ENCODE results near the gene MTMR12. TPM values are rescaled to one million over a fixed set of nuclear protein-coding genes. Genes with fewer than 3 reads are reported as not detected.

MTMR12 gene
- total and polyA plus RNA-seq, 2 experiments from 2014 or later: 18.3 to 51.6 TPM

- no peak for TF ChIP-seq ZNF462 (CRISPR knock-in tag; IDR thresholded peaks at IDR 0.05)
Measured at GRCh38 chr5:32331935-32332274, 19.2 kb upstream of the MTMR12 start (continued).

- Histone ChIP-seq H3F3A (replicated peaks; ENCODE audit: low read depth) (no peaks in the 10 kb centered on the region), H3K4me2 (no peak overlapping the region), H3K79me2 (replicated peaks; ENCODE audit: insufficient read depth) (no peaks in the 10 kb centered on the region), H3K27me3 (ENCODE audit: insufficient read depth) (no peaks in the 10 kb centered on the region), H3K9me2 (ENCODE audit: insufficient read depth) (no peaks in the 10 kb centered on the region), H2AFZ (no peak overlapping the region), H3K4me3 (no peak overlapping the region), H3K4me1 (ENCODE audit: insufficient read depth) (no peaks in the 10 kb centered on the region), H3K36me3 (ENCODE audit: insufficient read depth) (no peaks in the 10 kb centered on the region), H3K27ac (ENCODE audit: low read depth) (no peak overlapping the region), H4K20me1 (replicated peaks; ENCODE audit: insufficient read depth) (no peaks in the 10 kb centered on the region)
- peaks cover 4% of the 10 kb centered on the region; the same call in 2 of the 3 replicates for H3K36me3 Mint-ChIP-seq (ENCODE audit: low read depth)
- peaks cover 12% of the 10 kb centered on the region for H3K27me3 Mint-ChIP-seq (ENCODE audit: insufficient read depth, low read depth, poor library complexity)
- no peak overlapping the region for H3K27ac Mint-ChIP-seq
- DNase-seq (ENCODE audit: low spot score) (no peak), ATAC-seq (no peak)
- peaks cover 21% of the 10 kb centered on the region for H3K9me3 Mint-ChIP-seq
- no peak overlapping the region for H3K4me3 Mint-ChIP-seq
- H3K4me1 Mint-ChIP-seq: peaks cover 9% of the 10 kb centered on the region; the same call in 1 of the 3 replicates
- TF ChIP-seq JUNB (IDR thresholded peaks at IDR 0.05; ENCODE audit: unreplicated experiment): no peak
- no peak for TF ChIP-seq NANOG (IDR thresholded peaks at IDR 0.05; ENCODE audit: borderline replicate concordance)
- no peak for TF ChIP-seq ZNF114 (CRISPR knock-in tag; IDR thresholded peaks at IDR 0.05)
- TF ChIP-seq CTCF (conservative IDR thresholded peaks at IDR 0.05; ENCODE audit: low read depth in 2 of 2): no peak
- TF ChIP-seq STAT1 (IDR thresholded peaks at IDR 0.05; ENCODE audit: unreplicated experiment): no peak
- TF ChIP-seq EZH2 (IDR thresholded peaks at IDR 0.05; ENCODE audit: low read depth, unreplicated experiment): no peak
- TF ChIP-seq CREB1 (CRISPR knock-in tag; IDR thresholded peaks at IDR 0.05; ENCODE audit: low read depth): no peak
- no peak for TF ChIP-seq ZNF331 (CRISPR knock-in tag; IDR thresholded peaks at IDR 0.05; ENCODE audit: low read depth)
Measured at GRCh38 chr5:32331217-32331934, 18.6 kb upstream of the MTMR12 start.

Data from GM23338 (cell line).